Measurements from ENCODE around the gene FAAP20.

Gene FAAP20

GRCh38 chr1:2236695-2237677 is 42.4 kb upstream of the FAAP20 start:
- TF ChIP-seq TCF4 (CRISPR knock-in tag; IDR thresholded peaks at IDR 0.05; ENCODE audit: borderline replicate concordance) (no peak), POU6F1 (CRISPR knock-in tag; IDR thresholded peaks at IDR 0.05; ENCODE audit: borderline replicate concordance, low read depth) (no peak), ZFP3 (CRISPR knock-in tag; IDR thresholded peaks at IDR 0.05) (no peak), PPARA (CRISPR knock-in tag; IDR thresholded peaks at IDR 0.05; ENCODE audit: borderline replicate concordance) (no peak), RARB (CRISPR knock-in tag; IDR thresholded peaks at IDR 0.05) (no peak), TSHZ2 (CRISPR knock-in tag; IDR thresholded peaks at IDR 0.05) (no peak), ZNF8 (CRISPR knock-in tag; IDR thresholded peaks at IDR 0.05) (no peak), SNAI2 (CRISPR knock-in tag; IDR thresholded peaks at IDR 0.05) (no peak), ISL1 (CRISPR knock-in tag; IDR thresholded peaks at IDR 0.05) (no peak), ZNF70 (CRISPR knock-in tag; IDR thresholded peaks at IDR 0.05) (no peak), CREB5 (CRISPR knock-in tag; IDR thresholded peaks at IDR 0.05; ENCODE audit: low read depth) (no peak), ARNTL (CRISPR knock-in tag; IDR thresholded peaks at IDR 0.05; ENCODE audit: borderline replicate concordance, low read depth) (no peak), CSDC2 (CRISPR knock-in tag; IDR thresholded peaks at IDR 0.05) (no peak)
- no peak for ATAC-seq

GRCh38 chr1:2235300-2235998 is 40.9 kb upstream of the FAAP20 start:
- ATAC-seq, result no peak
- TF ChIP-seq RARB (CRISPR knock-in tag; IDR thresholded peaks at IDR 0.05) (no peak), ZC3H10 (CRISPR knock-in tag; IDR thresholded peaks at IDR 0.05) (no peak), OSR1 (CRISPR knock-in tag; IDR thresholded peaks at IDR 0.05) (no peak), GLIS3 (CRISPR knock-in tag; IDR thresholded peaks at IDR 0.05) (no peak), TSHZ2 (CRISPR knock-in tag; IDR thresholded peaks at IDR 0.05) (no peak), CREB5 (CRISPR knock-in tag; IDR thresholded peaks at IDR 0.05; ENCODE audit: low read depth) (no peak), TOX (CRISPR knock-in tag; IDR thresholded peaks at IDR 0.05; ENCODE audit: borderline replicate concordance) (no peak), PATZ1 (CRISPR knock-in tag; IDR thresholded peaks at IDR 0.05; ENCODE audit: borderline replicate concordance) (no peak), PPARA (CRISPR knock-in tag; IDR thresholded peaks at IDR 0.05; ENCODE audit: borderline replicate concordance) (no peak), ZNF70 (CRISPR knock-in tag; IDR thresholded peaks at IDR 0.05) (no peak), ARNTL (CRISPR knock-in tag; IDR thresholded peaks at IDR 0.05; ENCODE audit: borderline replicate concordance, low read depth) (no peak), ZFP3 (CRISPR knock-in tag; IDR thresholded peaks at IDR 0.05) (no peak), CSRNP3 (CRISPR knock-in tag; IDR thresholded peaks at IDR 0.05) (no peak)

All from SK-N-SH treated with all-trans-retinoic acid at 6 μM for 48 hours (cell line).